Stimulated activated CD4-positive, alpha-beta T cell treated with anti-CD3 and anti-CD28 coated beads, Interleukin-12 subunit alpha, Interleukin-12 subunit beta, amount 100 ng/mL, for 4 hours (primary cell): ENCODE results near the gene ICE1.
A peak's percentile ranks its signal among the peaks of the same experiment; 100 is the strongest.
"Not testable (repeated sequence)": the region's sequence is repeated elsewhere in the genome, so short reads cannot be mapped to it uniquely, and the experiment has no call there.

ENCODE experiments used
- DNase-seq: peaks from one replicate; pipeline ENCODE4 v3.0.0-alpha.2; 2020

The ICE1 gene

GRCh38 chr5:5421961-5422818, at the start of gene ICE1:
Gene ICE1 (plus strand): TSS chr5:5422677. CDS start chr5:5422916, 239 bp downstream.
- DNase-seq, result peak; percentile 87

GRCh38 chr5:5372930-5373329, 49.5 kb upstream of the ICE1 start:
- no peak for DNase-seq

GRCh38 chr5:5373351-5373989, 49.0 kb upstream of the ICE1 start:
- no peak for DNase-seq

- DNase-seq, result no peak
These were observed 48.3 kb upstream of the ICE1 start for GRCh38 chr5:5374009-5374715.

- no peak for DNase-seq
These were observed 44.7 kb upstream of the ICE1 start for GRCh38 chr5:5377780-5378179.

- DNase-seq, result no peak
These were observed 43.9 kb upstream of the ICE1 start for GRCh38 chr5:5378531-5378930.

GRCh38 chr5:5380298-5380697, 42.2 kb upstream of the ICE1 start:
- DNase-seq, result no peak

- DNase-seq, result no peak
These were observed 41.1 kb upstream of the ICE1 start for GRCh38 chr5:5381310-5381913.

- DNase-seq, result no peak
These were observed 39.0 kb upstream of the ICE1 start for GRCh38 chr5:5383461-5383860.

- no peak for DNase-seq
These were observed 37.7 kb upstream of the ICE1 start for GRCh38 chr5:5384660-5385330.

GRCh38 chr5:5385331-5385662, 37.2 kb upstream of the ICE1 start:
- no peak for DNase-seq

GRCh38 chr5:5386329-5386728, 36.1 kb upstream of the ICE1 start:
- no peak for DNase-seq

GRCh38 chr5:5387192-5387591, 35.3 kb upstream of the ICE1 start:
- DNase-seq, result no peak

- DNase-seq, result no peak
These were observed 34.7 kb upstream of the ICE1 start for GRCh38 chr5:5387777-5388176.

- DNase-seq, result not testable (repeated sequence)
These were observed 32.2 kb upstream of the ICE1 start for GRCh38 chr5:5390121-5390869.

- DNase-seq, result not testable (repeated sequence)
These were observed 30.0 kb upstream of the ICE1 start for GRCh38 chr5:5392504-5392903.

- DNase-seq, result not testable (repeated sequence)
These were observed 28.0 kb upstream of the ICE1 start for GRCh38 chr5:5394384-5394986.

- DNase-seq, result not testable (repeated sequence)
These were observed 27.4 kb upstream of the ICE1 start for GRCh38 chr5:5395093-5395492.

- no peak for DNase-seq
These were observed 24.4 kb upstream of the ICE1 start for GRCh38 chr5:5398071-5398470.

- DNase-seq, result no peak
These were observed 21.4 kb upstream of the ICE1 start for GRCh38 chr5:5401095-5401494.

- no peak for DNase-seq
These were observed 18.7 kb upstream of the ICE1 start for GRCh38 chr5:5403741-5404140.

GRCh38 chr5:5404381-5404780, 18.1 kb upstream of the ICE1 start:
- no peak for DNase-seq
